Measurements from ENCODE around the gene AMFR. TPM values are rescaled to one million over a fixed set of nuclear protein-coding genes. Genes with fewer than 3 reads are reported as not detected.

Gene AMFR
- total and polyA plus RNA-seq, 2 of the 13 experiments (the other 11 are each of a cell fraction or from before 2014, with no cell fraction given), result 52.9 to 108 TPM

DNA sequence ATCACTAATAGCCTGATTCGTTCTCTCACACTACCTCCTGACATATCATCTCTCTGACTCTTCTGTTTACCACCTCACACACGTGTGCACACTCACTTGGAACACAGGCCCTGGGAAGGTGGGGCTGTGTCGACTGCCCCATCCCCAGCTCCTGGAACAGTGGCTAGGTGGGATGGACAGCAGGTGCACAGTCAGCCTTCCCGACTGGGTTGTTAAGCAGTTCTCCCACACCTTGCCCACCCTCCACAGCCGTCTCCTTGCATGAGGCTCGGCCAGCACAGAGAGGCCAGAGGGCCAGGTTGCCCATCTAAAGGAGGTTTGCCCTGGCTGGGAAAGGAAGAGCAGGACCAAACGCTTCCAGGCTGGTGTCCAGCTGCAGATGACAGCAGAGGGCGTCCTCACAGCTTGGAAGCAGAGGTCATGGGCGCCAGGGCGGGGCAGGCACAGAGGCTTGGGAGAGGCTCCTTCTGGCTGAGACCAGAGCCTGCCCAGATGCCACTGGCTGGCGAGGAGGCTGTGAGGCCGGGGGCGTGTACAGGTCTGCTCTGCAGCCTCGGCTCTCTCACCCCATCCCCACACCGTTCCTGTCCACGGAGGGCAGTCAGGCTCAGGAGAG lies 92.8 kb downstream of the AMFR start (continued):
- TF ChIP-seq CSRNP2 (CRISPR knock-in tag; conservative IDR thresholded peaks at IDR 0.05; ENCODE audit: low read depth) (no peak), ZNF691 (CRISPR knock-in tag; IDR thresholded peaks at IDR 0.05; ENCODE audit: borderline replicate concordance, low read depth) (peak; percentile 84; the same call in 1 of the 2 replicates), FOXK1 (CRISPR knock-in tag; IDR thresholded peaks at IDR 0.05; ENCODE audit: borderline replicate concordance, low read depth) (no peak), THAP11 (CRISPR knock-in tag; IDR thresholded peaks at IDR 0.05) (peak; percentile 59), EED (CRISPR knock-in tag; IDR thresholded peaks at IDR 0.05) (no peak), MXD4 (CRISPR knock-in tag; IDR thresholded peaks at IDR 0.05) (no peak), REXO4 (CRISPR knock-in tag; IDR thresholded peaks at IDR 0.05; ENCODE audit: borderline replicate concordance) (no peak), IRF2 (CRISPR knock-in tag; IDR thresholded peaks at IDR 0.05) (peak; percentile 63; the same call in 1 of the 2 replicates), NFYB (CRISPR knock-in tag; IDR thresholded peaks at IDR 0.05) (no peak), ADNP (CRISPR knock-in tag; IDR thresholded peaks at IDR 0.05) (no peak), ZNF614 (CRISPR knock-in tag; IDR thresholded peaks at IDR 0.05; ENCODE audit: borderline replicate concordance) (no peak), PBX3 (CRISPR knock-in tag; IDR thresholded peaks at IDR 0.05; ENCODE audit: borderline replicate concordance) (no peak), HNRNPLL (IDR thresholded peaks at IDR 0.05; ENCODE audit: low read depth, low read length, poor library complexity, severe bottlenecking) (peak; percentile 43), EP300 (IDR thresholded peaks at IDR 0.05; ENCODE audit: low read depth in 2 of 2, low read length in 2 of 2) (no peak), EP300 (CRISPR knock-in tag; IDR thresholded peaks at IDR 0.05; ENCODE audit: borderline replicate concordance) (no peak), NBN (conservative IDR thresholded peaks at IDR 0.05) (no peak), ZNF292 (CRISPR knock-in tag; IDR thresholded peaks at IDR 0.05; ENCODE audit: borderline replicate concordance, low read depth) (peak; percentile 40; the same call in 1 of the 2 replicates)
- TF ChIP-seq, protein P1, sequence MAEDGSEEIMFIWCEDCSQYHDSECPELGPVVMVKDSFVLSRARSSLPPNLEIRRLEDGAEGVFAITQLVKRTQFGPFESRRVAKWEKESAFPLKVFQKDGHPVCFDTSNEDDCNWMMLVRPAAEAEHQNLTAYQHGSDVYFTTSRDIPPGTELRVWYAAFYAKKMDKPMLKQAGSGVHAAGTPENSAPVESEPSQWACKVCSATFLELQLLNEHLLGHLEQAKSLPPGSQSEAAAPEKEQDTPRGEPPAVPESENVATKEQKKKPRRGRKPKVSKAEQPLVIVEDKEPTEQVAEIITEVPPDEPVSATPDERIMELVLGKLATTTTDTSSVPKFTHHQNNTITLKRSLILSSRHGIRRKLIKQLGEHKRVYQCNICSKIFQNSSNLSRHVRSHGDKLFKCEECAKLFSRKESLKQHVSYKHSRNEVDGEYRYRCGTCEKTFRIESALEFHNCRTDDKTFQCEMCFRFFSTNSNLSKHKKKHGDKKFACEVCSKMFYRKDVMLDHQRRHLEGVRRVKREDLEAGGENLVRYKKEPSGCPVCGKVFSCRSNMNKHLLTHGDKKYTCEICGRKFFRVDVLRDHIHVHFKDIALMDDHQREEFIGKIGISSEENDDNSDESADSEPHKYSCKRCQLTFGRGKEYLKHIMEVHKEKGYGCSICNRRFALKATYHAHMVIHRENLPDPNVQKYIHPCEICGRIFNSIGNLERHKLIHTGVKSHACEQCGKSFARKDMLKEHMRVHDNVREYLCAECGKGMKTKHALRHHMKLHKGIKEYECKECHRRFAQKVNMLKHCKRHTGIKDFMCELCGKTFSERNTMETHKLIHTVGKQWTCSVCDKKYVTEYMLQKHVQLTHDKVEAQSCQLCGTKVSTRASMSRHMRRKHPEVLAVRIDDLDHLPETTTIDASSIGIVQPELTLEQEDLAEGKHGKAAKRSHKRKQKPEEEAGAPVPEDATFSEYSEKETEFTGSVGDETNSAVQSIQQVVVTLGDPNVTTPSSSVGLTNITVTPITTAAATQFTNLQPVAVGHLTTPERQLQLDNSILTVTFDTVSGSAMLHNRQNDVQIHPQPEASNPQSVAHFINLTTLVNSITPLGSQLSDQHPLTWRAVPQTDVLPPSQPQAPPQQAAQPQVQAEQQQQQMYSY (CRISPR knock-in tag; IDR thresholded peaks at IDR 0.05), result peak; percentile 83
